GM18870 (cell line): ENCODE data around the gene CDH3.

ENCODE experiments used
- ATAC-seq: cut with Tn5 transposase; IDR thresholded peaks from one replicate; pipeline ENCODE4 v1.9.1; 2021; ENCODE audit warnings: moderate library complexity; ENCODE audit not compliant: unreplicated experiment

Gene CDH3

GRCh38 chr16:68734782-68735181 is 89.7 kb downstream of the CDH3 start:
- ATAC-seq = no peak

- ATAC-seq = no peak
Measured at GRCh38 chr16:68736561-68736960, 91.5 kb downstream of the CDH3 start.

GRCh38 chr16:68737046-68737729 is 92.1 kb downstream of the CDH3 start, which contains the start of gene CDH1:
Gene CDH1 (plus strand): TSS chr16:68737292. CDS start chr16:68737416, 124 bp downstream.
- no peak for ATAC-seq

GRCh38 chr16:68737730-68738629 is 92.9 kb downstream of the CDH3 start:
- no peak for ATAC-seq

- ATAC-seq = no peak
Measured at GRCh38 chr16:68739964-68740627, 95.0 kb downstream of the CDH3 start.

GRCh38 chr16:68740628-68741346 is 95.7 kb downstream of the CDH3 start:
- no peak for ATAC-seq

GRCh38 chr16:68743664-68744063 is 98.6 kb downstream of the CDH3 start:
- no peak for ATAC-seq

GRCh38 chr16:68744744-68745280 is 99.7 kb downstream of the CDH3 start:
- ATAC-seq = no peak

GRCh38 chr16:68746951-68747350 is 101.8 kb downstream of the CDH3 start:
- ATAC-seq = no peak

GRCh38 chr16:68749432-68749831 is 104.3 kb downstream of the CDH3 start:
- ATAC-seq = no peak
